ENCODE results near the gene DNAH12. TPM values are rescaled to one million over a fixed set of nuclear protein-coding genes. Genes with fewer than 3 reads are reported as not detected.

Gene DNAH12
- total RNA-seq, 2 experiments from 2014 or later: 0.21 TPM; not detected in 1

DNA sequence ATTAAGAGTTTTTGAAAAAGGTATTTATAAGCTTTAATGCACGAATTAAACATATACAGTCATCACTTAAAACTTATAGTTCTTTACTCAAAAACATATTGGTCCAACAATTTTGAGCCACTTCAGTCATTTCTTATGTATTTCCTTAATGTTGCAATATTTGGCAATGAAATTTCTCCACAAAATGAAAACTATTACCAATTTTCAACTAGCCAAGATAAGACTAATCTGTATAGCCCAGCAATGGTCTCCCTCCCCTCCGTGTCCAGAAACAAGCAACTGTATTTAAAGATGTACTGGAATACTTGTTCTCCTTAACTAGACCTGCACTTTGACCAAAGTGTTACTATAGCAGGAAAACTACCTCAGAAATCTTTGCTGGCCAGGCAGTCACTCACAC, 43.8 kb upstream of the DNAH12 start:
- H3K27ac ChIP-seq (ENCODE audit: low read depth, low read length, poor library complexity, severe bottlenecking): no peak overlapping the region
- H4K20me1 ChIP-seq (ENCODE audit: insufficient read depth, low read length): 0 out of 2 replicates have a peak, but pooled peaks cover 21% of the 10 kb centered on the region
- no peak for TF ChIP-seq EZH2phosphoT487 (IDR thresholded peaks at IDR 0.05; ENCODE audit: borderline replicate concordance, low read depth, low read length)
- TF ChIP-seq, protein P1, sequence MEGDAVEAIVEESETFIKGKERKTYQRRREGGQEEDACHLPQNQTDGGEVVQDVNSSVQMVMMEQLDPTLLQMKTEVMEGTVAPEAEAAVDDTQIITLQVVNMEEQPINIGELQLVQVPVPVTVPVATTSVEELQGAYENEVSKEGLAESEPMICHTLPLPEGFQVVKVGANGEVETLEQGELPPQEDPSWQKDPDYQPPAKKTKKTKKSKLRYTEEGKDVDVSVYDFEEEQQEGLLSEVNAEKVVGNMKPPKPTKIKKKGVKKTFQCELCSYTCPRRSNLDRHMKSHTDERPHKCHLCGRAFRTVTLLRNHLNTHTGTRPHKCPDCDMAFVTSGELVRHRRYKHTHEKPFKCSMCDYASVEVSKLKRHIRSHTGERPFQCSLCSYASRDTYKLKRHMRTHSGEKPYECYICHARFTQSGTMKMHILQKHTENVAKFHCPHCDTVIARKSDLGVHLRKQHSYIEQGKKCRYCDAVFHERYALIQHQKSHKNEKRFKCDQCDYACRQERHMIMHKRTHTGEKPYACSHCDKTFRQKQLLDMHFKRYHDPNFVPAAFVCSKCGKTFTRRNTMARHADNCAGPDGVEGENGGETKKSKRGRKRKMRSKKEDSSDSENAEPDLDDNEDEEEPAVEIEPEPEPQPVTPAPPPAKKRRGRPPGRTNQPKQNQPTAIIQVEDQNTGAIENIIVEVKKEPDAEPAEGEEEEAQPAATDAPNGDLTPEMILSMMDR (conservative IDR thresholded peaks at IDR 0.05; ENCODE audit: low read length): no peak
- intact Hi-C loops (cut with micrococcal nuclease; ENCODE audit: unreplicated experiment): no loop called here
- no TSS peak for BruUV-seq (replicated peaks)
- ChIA-PET CTCF (ENCODE audit: unreplicated experiment) (no interaction called here), POLR2A (no interaction called here)
- peaks cover 89% of the 10 kb centered on the region for H3K79me2 ChIP-seq (ENCODE audit: insufficient read depth, low read depth, low read length)
- no peak for DNase-seq (ENCODE audit: low spot score)
- no peak overlapping the region for H2AFZ ChIP-seq (ENCODE audit: low read length)
- no peak overlapping the region for H3K4me2 ChIP-seq (ENCODE audit: low read length)
- no peaks in the 10 kb centered on the region for H3K9me2 ChIP-seq (ENCODE audit: insufficient read depth, low read length)
- 0 out of 2 replicates have a peak, but pooled peaks cover 4% of the 10 kb centered on the region for H3K9me3 ChIP-seq (ENCODE audit: low read length)
- H3K4me1 ChIP-seq (ENCODE audit: insufficient read depth, low read length, poor library complexity, severe bottlenecking): peaks cover 16% of the 10 kb centered on the region
- peaks cover 70% of the 10 kb centered on the region for H3K36me3 ChIP-seq (ENCODE audit: insufficient read depth, low read length)
- H3K4me3 ChIP-seq (ENCODE audit: low read depth, low read length, poor library complexity, severe bottlenecking): no peak overlapping the region

DNA sequence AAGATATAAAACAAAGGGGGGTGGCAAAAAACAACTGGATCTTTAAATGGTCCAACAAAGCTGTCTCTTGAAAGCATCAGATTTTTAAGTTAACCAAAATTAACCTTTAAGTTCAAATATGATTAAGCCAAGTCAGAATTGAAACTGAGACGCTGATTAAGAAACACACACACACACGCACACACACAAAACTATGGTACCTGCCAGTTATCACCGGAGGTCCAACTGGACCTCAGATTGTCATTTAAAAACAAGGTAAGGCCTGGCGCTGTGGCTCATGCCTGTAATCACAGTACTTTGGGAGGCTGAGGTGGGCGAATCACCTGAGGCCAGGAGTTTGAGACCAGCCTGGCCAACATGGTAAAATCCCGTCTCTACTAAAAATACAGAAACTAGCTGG, 42.6 kb upstream of the DNAH12 start:
- Histone ChIP-seq H3K9me3 (ENCODE audit: low read length) (0 out of 2 replicates have a peak, but pooled peaks cover 4% of the 10 kb centered on the region), H2AFZ (ENCODE audit: low read length) (no peak overlapping the region), H3K4me1 (ENCODE audit: insufficient read depth, low read length, poor library complexity, severe bottlenecking) (peaks cover 17% of the 10 kb centered on the region), H3K79me2 (ENCODE audit: insufficient read depth, low read depth, low read length) (peaks cover 89% of the 10 kb centered on the region), H3K36me3 (ENCODE audit: insufficient read depth, low read length) (peaks cover 71% of the 10 kb centered on the region), H3K27ac (ENCODE audit: low read depth, low read length, poor library complexity, severe bottlenecking) (no peak overlapping the region), H4K20me1 (ENCODE audit: insufficient read depth, low read length) (0 out of 2 replicates have a peak, but pooled peaks cover 16% of the 10 kb centered on the region), H3K9me2 (ENCODE audit: insufficient read depth, low read length) (no peaks in the 10 kb centered on the region), H3K4me2 (ENCODE audit: low read length) (no peak overlapping the region), H3K4me3 (ENCODE audit: low read depth, low read length, poor library complexity, severe bottlenecking) (no peak overlapping the region)
- POLR2A ChIA-PET: interaction anchor here (0.6 to 0.9 kb wide), 5 partner anchors 16 to 786 kb away, joined by 3 to 4 read pairs (median 3); no protein-coding TSS in a partner anchor
- intact Hi-C loops (cut with micrococcal nuclease; ENCODE audit: unreplicated experiment): no loop called here
- CTCF ChIA-PET (ENCODE audit: unreplicated experiment): no interaction called here
- no peak for DNase-seq (ENCODE audit: low spot score)
- no TSS peak for BruUV-seq (replicated peaks)
- TF ChIP-seq EZH2phosphoT487 (IDR thresholded peaks at IDR 0.05; ENCODE audit: borderline replicate concordance, low read depth, low read length): no peak
- TF ChIP-seq, protein P1 (conservative IDR thresholded peaks at IDR 0.05; ENCODE audit: low read length): no peak

DNA sequence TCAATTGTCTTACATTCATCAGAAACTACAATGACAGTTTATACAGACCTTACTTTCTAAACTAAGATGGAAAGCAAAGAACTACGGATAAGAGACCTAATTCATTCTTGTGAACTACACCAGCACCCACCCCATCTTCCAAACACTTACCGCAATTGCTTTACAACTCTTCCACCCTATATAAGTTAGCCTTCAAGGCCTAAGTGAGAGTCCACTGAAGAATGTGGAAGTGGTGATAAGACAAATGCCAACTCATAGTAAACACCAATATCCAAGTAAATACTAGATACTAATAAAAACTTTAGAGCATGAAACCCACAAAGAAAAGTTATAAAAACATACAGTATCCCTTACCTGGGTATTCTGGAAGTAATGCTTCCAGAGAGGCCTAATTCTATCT, 39.4 kb upstream of the DNAH12 start:
- intact Hi-C loops (cut with micrococcal nuclease; ENCODE audit: unreplicated experiment): loop anchor here (5.0 kb wide), 2 partner anchors 186 to 411 kb away; no protein-coding TSS in a partner anchor

More for the DNA sequence above, 39.4 kb upstream of the DNAH12 start:
- Histone ChIP-seq H3K9me3 (ENCODE audit: low read length) (no peaks in the 10 kb centered on the region), H3K4me1 (ENCODE audit: insufficient read depth, low read length, poor library complexity, severe bottlenecking) (peaks cover 17% of the 10 kb centered on the region), H2AFZ (ENCODE audit: low read length) (no peak overlapping the region), H3K36me3 (ENCODE audit: insufficient read depth, low read length) (peaks cover 85% of the 10 kb centered on the region), H3K9me2 (ENCODE audit: insufficient read depth, low read length) (no peaks in the 10 kb centered on the region), H3K79me2 (ENCODE audit: insufficient read depth, low read depth, low read length) (peaks cover 86% of the 10 kb centered on the region), H3K4me3 (ENCODE audit: low read depth, low read length, poor library complexity, severe bottlenecking) (no peak overlapping the region), H3K4me2 (ENCODE audit: low read length) (no peak overlapping the region), H3K27ac (ENCODE audit: low read depth, low read length, poor library complexity, severe bottlenecking) (no peak overlapping the region), H4K20me1 (ENCODE audit: insufficient read depth, low read length) (0 out of 2 replicates have a peak, but pooled peaks cover 16% of the 10 kb centered on the region)
- BruUV-seq (replicated peaks): TSS peak; percentile 9
- ChIA-PET POLR2A (no interaction called here), CTCF (ENCODE audit: unreplicated experiment) (no interaction called here)
- no peak for DNase-seq (ENCODE audit: low spot score)
- no peak for TF ChIP-seq EZH2phosphoT487 (IDR thresholded peaks at IDR 0.05; ENCODE audit: borderline replicate concordance, low read depth, low read length)
- TF ChIP-seq, protein P1 (conservative IDR thresholded peaks at IDR 0.05; ENCODE audit: low read length): no peak

Measured in OCI-LY7 (cell line).